HUDEP-2 (cell line): ENCODE measurements around the gene RNF182.
"Not testable (repeated sequence)": the region's sequence is repeated elsewhere in the genome, so short reads cannot be mapped to it uniquely, and the experiment has no call there.

Source experiments
- DNase-seq, 76 experiments: peaks; one replicate each; lab custom pipeline; 2025; ENCODE audit not compliant: unreplicated experiment in 76 of 76; lab: John Stamatoyannopoulos, UW

RNF182 gene

DNA sequence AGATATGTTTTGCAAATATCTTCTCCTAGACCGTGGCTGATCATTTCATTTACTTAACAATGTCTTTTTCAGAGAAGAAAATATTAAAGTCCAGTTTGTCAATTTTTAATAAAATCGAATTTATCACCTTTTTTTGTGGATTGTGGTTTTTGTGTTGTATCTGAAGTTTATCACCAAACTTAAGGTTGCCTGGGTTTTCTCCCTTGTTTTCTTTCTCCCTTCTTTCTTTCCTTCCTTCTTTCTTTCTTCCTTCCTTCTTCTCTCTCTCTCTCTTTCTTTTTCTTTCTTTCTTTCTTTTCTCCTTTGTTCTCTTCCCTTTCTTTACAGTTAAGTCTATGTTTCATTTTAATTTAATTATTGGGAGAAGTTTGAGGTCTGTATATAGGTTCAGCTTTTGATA, 68.7 kb downstream of the RNF182 start:
- no peak for DNase-seq

DNA sequence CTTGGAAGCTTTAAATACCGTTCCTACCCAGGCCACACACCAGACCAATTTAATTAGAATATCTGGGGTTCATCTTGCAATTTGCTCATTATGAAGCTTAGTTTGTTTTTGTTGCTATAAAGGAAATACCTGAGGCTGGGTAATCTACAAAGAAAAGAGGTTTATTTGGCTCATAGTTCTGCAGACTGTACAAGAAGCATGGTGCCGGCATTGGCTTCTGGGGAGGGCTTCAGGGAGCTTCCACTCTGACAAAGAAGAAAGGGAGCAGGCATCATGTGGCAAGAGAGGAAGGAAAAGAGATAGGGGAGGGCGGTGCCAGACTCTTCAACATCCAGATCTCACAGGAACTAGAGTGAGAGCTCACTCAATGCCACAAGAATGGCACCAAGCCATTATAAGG, 73.6 kb downstream of the RNF182 start:
- DNase-seq = peak in 1 of 76 experiments; percentile 6

DNA sequence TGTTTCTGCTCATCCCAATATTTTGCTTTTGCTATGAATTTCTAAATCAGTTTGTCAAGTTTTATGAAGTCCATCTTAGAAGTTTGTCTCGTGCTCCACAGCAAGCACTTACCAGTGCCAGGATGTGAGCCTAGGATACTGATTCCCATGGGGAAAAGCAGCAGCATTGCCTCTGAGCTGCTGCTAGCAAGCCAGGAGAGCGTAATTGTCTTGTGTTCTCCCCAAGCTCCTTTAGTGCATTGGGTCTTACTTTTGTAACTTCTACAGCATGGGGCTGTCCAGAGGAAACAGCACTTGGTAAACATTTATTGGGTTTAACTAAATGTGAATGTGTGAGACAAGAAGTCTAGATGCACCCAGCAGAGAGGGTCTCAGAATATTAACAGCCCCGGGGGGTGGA, 76.1 kb downstream of the RNF182 start:
- no peak for DNase-seq

DNA sequence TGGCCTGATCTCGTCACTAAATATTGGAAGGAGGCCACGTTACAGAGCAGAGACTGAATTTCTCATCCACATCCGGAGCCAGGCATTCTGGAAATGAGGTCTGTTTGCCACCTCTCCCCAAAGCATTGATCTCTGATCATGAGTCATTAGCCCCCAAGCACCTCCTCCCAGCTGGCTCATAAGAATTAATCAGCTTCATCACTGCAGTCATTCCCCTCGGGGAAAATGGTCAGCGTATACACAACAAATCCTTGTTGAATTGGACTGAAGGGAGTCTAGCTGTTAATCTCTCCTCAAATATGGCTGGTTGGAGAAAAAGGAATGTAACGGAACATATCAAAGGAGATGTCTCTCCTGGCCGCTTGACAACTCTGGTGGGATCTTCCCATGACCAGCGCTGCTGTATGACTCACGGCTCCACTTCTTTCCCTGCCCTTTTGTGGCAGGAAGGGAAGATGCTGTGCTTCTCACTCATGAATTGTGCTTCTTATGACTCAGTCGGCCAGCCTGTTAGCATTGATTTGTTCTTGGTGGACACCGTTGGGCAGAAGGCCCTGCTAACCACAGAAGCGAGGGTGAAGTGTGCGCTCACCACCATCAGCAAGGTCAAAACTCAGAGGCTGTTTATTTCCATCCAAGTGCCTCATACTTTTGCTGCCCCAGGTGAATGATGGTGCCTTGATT, 76.7 kb downstream of the RNF182 start:
- DNase-seq = no peak

DNA sequence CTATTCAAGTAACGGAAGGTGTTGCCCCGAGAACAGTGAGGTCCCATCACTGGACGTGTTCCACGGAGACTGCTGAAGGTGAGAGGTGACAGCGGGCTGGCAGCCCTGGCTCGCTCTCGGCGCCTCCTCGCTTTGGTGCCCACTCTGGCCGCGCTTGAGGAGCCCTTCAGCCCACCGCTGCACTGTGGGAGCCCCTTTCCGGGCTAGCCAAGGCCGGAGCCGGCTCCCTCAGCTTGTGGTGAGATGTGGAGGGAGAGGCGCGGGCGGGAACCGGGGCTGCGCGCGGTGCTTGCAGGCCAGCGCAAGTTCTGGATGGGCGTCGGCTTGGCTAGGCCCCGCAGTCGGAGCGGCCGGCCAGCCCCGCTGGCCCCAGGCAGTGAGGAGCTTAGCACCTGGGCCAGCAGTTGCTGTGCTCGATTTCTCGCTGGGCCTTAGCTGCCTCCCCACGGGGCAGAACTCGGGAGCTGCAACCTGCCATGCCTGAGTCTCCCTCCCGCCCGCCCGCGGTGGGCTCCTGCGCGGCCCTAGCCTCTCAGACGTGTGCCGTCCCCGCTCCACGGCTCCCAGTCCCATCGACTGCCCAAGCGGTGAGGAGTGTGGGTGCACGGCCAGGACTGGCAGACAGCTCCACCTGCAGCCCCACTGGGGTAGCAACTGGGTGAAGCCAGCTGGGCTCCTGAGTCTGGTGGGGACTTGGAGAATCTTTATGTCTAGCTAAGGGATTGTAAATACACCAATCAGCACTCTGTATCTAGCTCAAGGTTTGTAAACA, 77.6 kb downstream of the RNF182 start:
- peak in 3 of 76 experiments; percentile 7 to 20 (median 8) for DNase-seq

DNA sequence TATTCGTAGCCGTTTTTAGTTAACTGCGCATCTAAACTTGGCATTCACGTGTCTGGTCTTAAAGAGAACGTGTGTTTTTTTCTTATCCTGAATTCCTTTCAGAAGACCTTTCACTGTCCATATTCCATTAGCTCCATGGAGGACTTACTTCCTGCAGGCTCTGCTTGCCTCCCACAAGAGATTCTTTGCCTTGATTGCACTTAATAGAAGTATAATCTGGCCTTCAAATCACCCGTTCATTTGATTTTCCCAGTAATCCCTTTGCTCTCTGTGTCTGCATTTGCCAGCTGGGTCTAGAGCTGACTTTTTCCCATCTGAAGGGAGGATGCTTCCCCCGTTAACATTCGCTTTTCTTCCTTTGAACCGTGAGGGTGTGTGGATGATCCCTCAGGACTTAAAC, 79.5 kb downstream of the RNF182 start:
- DNase-seq = no peak

DNA sequence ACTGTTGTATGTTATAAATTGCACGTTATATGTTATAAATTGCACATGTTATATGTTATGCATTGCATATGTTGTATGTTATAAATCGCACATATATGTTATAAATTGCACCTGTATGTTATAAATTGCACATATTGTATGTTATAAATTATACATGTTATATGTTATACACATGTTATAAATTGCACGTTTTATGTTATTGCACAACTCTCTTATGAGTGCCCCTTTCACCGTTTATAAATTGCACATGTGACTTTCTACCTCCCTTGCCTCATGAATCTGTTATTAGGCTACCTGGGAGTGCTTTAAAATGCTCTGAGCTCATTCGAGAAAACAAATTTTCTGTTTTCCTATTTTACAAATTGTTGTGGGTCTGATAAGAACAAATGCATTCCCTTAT, 84.1 kb downstream of the RNF182 start:
- DNase-seq = no peak

DNA sequence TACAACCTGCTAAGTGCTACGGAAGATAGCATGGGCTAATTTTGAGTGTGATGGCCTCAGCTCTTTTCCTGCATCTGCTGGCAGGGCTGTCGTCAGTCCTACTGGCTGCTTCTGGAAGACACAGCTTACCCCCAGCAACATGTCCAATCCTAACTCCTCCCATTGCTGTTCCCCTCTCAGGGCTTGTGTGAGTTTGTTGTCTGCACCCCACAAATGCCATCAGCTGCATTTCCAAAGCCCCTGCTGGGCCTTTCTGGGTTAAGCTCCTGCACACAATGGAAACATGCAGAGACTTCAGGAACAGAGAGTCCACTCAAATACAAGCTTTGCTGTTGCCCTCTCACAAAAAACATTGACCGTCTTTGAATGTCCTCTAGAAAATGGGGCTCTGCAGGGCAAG, 84.7 kb downstream of the RNF182 start:
- no peak for DNase-seq

DNA sequence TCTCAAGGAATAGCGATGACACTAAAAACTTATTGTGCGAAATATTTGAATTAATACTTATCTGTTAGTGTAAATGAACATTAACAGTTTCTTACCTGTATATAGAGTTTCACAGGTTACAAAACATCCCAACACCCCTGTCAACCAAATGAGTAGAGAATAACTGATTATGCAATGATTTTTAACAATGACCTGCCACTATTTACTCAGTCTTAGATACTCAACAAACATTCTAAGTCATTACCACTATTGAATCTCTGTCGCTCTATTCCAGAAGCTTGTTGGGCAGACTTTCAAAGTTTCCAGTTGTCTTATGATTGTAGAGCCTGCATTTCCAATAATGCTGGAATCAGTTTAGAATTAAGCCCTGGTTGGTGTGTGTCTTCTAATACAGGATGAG, 85.5 kb downstream of the RNF182 start:
- no peak for DNase-seq

DNA sequence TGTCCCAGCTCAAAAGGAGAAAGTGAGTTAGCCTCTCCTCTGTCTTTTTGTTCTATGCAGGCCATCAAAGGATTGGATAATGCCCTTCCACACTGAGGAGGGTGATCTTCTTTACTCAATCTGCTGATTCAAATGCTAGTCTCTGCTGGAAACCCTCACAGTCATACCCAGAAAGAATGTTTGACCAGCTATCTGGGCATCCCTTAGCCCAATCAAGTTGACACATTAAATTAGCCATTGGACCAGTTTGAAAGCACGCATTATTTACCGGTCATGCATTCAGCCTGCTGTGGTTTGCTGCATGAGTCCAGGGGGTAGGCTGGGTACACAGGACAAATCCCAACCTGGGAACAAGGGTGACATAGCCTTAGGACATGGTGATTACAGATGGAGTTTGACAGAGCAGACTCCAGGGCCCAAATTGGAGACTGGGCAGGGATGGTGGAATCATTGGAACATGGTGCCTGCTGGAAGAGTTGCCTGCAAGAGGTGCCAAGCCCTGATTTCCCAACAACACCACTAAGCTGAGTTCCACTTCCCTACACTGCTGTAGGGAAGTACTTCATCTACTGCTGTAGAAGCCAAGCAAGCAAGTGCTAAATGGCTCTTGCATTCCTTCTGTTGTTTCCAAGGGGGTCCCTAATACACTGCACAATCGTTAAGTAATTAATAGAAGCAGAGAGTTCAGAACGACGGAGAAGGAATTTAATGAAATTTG, 87.7 kb downstream of the RNF182 start:
- DNase-seq = no peak

DNA sequence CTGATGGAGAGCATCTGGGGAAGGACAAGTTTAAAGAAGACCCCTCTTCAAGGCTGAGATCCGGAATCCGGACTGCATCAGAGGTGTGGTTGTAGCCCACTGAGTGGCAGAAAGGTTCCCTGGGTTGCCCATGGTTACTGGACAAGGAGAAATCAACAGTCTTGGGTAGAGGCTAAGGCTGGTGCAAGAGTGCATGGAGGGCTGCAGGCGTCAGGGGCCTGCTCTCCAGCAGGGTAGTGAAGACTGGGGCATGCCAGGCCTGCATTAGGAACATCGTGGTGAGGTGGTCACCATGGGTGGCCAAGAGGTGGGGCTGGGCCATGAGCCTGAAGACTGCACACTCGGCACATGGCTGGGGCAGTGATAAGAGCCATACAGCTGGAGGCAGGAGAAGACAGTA, 91.2 kb downstream of the RNF182 start:
- no peak for DNase-seq

DNA sequence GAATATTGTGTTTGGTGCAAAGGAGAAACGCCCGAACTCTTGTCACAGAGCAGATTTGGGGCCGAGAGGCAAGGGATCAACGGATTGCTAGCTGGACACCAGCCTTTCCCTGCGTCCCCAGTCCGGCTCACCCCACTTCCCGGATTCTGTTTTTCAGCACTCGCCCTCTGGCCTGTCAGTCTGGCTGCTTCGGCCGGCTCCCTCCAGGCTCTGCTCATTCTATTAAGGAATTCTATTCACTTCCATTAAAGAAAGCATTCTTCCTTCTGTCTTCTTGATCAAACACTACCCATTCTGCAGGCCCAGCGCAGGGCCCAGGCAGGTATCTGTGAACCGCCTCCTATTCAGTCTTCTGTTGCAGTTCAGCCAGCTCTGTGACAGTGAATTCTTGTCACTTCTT, 91.7 kb downstream of the RNF182 start:
- no peak for DNase-seq

DNA sequence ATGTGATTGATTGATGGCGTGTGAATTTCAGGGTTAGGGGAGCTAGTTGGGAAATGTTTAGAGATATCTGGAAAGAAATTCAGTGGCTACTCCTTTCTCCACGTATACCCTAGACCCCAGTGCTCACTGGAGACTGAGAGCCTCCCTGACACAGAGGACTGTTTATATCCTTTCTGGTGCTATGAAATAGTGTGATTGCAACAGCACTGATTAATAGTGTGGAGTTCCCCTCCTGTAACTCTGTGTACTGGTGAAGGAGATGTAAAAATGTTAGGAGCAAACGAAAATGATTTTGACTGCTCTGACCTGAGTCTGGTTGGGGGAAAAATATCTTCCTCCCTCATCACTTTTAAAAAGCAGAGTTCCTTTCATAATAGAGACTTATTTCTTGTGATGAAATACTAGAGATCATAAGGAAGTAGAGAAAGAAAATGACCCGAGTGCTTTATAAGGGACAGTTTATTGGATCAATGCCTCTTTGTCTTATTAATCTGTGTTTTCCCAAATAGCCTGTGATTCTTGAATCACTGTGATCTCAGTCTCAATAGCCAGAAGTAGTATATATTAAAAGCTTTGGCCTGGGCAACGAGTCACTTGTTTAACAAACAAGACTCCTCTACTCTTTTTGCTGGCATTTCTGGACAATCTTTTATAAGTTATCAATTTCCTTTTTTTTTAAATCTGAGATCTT, 92.3 kb downstream of the RNF182 start:
- DNase-seq = no peak

DNA sequence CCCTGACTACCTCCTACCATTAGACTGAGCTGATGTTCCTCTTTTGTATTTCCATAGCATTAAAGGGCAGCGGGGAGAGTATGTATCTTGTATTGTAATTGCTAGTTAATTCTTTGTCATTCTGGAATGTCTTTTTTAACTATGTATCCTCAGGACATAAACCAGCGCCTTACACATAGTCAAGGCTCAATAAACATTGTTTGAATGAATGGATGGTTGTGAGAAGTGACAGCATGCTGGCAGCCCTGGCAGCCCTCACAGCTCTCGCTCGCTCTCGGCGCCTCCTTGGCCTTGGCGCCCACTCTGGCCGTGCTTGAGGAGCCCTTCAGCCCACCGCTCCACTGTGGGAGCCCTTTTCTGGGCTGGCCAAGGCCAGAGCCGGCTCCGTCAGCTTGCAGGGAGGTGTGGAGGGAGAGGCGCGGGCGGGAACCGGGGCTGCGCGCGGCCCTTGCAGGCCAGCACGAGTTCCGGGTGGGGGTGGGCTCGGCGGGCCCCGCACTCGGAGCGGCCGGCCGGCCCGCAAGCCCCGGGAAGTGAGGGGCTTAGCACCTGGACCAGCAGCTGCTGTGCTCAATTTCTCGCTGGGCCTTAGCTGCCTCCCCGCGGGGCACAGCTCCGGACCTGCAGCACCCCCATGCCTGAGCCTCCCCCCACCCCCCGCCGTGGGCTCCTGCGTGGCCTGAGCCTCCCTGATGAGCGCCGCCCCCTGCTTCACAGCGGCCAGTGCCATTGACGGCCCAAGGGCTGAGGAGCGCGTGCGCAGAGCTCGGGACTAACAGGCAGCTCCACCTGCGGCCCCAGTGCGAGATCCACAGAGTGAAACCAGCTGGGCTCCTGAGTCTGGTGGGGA, 93.1 kb downstream of the RNF182 start:
- DNase-seq = no peak

DNA sequence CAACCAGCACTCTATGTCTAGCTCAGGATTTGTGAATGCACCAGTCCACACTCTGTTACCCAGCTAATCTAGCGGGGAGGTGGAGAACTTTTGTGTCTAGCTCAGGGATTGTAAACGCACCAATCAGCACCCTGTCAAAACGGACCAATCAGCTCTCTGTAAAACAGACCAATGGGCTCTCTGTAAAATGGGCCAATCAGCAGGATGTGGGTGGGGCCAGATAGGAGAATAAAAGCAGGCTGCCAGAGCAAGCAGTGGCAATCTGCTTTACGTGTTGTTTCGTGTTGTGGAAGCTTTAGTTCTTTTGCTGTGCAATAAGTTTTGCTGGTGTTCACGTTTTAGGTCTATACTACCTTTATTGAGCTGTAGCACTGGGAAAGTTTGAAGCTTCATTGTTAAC, 93.8 kb downstream of the RNF182 start:
- DNase-seq = not testable (repeated sequence)

DNA sequence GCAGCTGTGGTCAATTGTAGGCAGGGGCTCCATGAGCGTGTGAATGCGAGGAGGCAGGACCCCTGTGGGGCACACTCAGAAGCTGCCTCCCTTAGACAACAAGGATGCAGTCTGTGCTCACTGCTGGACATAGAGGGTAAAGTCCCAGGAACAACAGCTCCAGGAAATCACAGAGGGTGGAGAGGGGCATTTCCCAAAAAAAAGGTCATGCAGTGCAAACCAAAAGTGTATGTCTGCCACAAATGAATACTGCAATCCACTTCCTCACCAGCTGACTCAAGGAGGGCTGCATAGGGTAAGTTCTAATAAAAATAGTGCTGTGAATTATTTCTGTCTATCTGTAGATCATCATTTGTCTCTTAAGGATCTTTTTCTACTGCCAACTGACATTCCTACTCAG, 95.8 kb downstream of the RNF182 start:
- DNase-seq = no peak

DNA sequence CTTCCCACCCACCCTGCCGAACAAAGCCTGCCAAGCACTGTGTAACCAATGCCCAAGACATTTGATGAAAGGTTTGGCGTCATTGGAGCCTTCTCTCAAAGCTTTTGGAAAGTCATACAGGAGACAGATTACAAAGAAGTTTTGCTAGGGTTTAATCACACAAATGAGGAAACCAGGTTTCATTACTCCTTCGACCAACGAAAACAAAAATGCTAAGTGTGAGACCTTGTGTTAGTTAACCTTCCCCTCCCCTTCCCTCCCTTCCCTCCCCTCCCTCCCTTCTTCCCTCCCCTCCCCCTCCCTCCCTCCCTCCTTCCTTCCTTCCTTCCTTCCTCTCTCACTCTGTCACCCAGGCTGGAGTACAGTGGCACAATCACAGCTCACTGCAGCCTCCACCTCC, 96.7 kb downstream of the RNF182 start:
- no peak for DNase-seq

DNA sequence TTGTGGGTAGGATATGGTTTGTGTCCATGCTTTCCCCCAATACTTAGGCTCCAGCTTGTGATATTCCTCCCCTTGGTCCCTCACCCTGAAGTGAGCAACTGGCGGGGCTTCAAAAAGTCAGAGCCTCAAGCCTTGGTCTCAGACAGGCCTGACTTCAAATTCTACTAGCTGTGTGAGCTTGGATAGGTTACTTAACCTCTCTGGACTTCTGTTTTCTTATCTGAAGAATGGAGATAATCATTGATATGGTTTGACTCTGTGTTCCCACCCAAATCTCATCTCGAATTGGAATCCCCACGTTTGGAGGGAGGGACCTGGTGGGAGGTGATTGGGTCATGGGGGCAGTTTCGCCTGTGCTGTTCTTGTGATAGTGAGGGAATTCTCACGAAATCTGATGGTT, 97.9 kb downstream of the RNF182 start:
- no peak for DNase-seq

DNA sequence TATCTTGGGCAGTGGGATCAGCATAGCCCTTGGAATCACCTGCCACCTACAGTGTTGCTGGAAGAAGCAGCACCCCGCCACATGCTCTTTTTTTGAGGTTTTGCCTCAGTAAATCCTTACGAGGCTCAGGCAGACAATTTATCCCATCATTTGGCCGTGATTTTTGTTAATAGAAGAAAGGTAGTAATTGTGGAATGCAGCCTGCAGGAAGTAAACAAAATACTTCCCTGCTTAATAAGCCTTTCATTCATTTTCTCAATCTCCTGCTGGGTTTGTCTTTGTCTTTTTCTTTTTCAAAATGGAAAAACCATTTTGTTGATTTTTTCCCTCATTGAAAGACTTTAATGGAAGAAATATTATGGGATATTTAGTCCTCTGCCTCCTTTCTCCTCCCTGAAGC, 99.1 kb downstream of the RNF182 start:
- DNase-seq = no peak

DNA sequence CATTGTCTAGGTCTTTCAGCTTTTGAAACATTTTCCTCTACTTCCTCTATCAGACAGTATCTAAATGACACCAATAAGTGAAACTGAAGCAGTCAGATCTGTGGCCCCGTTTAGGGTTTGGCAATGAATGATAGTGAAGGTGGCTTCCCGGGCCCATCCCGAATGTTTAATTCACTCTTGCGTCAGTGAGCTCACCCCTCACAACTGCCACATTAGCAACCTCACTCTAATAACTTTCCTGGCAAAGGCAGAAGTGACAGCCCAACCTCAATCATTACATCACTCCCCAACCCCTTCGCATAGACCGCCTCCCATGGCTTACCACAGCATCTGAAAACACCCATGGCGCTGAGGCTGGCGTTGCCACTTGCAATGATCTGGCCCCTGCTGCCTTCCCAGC, 100.4 kb downstream of the RNF182 start:
- DNase-seq = no peak
